Motor neuron (in vitro differentiated cells): Measurements from ENCODE around the gene NMT1. TPM values are rescaled to one million over a fixed set of nuclear protein-coding genes. Genes with fewer than 3 reads are reported as not detected.
A peak's percentile ranks its signal among the peaks of the same experiment; 100 is the strongest.

Experiments used
- ATAC-seq, 8 experiments: fragments of 200-7000 bp; cut with Tn5 transposase; replicated peaks in 6 of 8; 2 replicates each; pipeline ENCODE4 v1.8.0; 2021; ENCODE audit warnings: mild to moderate bottlenecking in 8 of 8, moderate library complexity in 8 of 8
- H3K27ac ChIP-seq, 2 donors: fragments of 250-450 bp; sonication (Bioruptor Pico); 2 replicates each; pipeline ENCODE4 v1.9.0; 2021; ENCODE audit warnings: antibody characterized with exemption in 2 of 2, mild to moderate bottlenecking in 2 of 2, moderate library complexity in 1 of 2
- H3K4me1 ChIP-seq, 2 donors: fragments of 250-450 bp; sonication (Bioruptor Pico); replicated peaks in 1 of 2; 2 replicates each; pipeline ENCODE4 v1.6.1; 2021; ENCODE audit warnings: antibody characterized with exemption in 2 of 2, mild to moderate bottlenecking in 2 of 2, moderate library complexity in 1 of 2
- H3K4me3 ChIP-seq, 5 donors: fragments of 250-450 bp; sonication (Bioruptor Pico); 2 replicates each; pipeline ENCODE4 v1.9.0; 2021; ENCODE audit warnings: antibody characterized with exemption in 5 of 5, mild to moderate bottlenecking in 5 of 5, moderate library complexity in 4 of 5
- WGBS, 10 experiments: fragments of 450-650 bp; shearing (Covaris generic); methylation state at CpG; one replicate each; pipeline ENCODE4 v1.0.0; 2022; 5-methylcytosine and 5-hydroxymethylcytosine counted together
- in situ Hi-C, 9 experiments: fragments of 400-800 bp; cut with MboI; loops; one replicate each; pipeline ENCODE4 v1.15.0; 2021; ENCODE audit warnings: low sequenced_read_pairs in 9 of 9, low pct_unique_long_range_greater_than_20kb in 2 of 9; ENCODE audit not compliant: unreplicated experiment in 9 of 9
- total RNA-seq, 8 experiments: library from RNA; unstranded; fragments of 300-600 nt; gene quantifications; 2 replicates each; pipeline versions ENCODE4 v1.2.3 to v1.2.4, GENCODE V29; 2022

NMT1 gene
- total RNA-seq, 8 experiments from 2014 or later: 38.3 to 140 (median 67.8) TPM

- in situ Hi-C loops: no loop called here
- no peak for ATAC-seq
- Histone ChIP-seq H3K27ac (no peak overlapping the region), H3K4me3 (no peak overlapping the region), H3K4me1 (no peaks in the 10 kb centered on the region)
- 20 to 100% (median 93%) methylated on average over 1 to 9 of the region's 11 CpGs; no CpG with 5 or more reads in 3 of the 10 experiments for WGBS, 10 experiments
Measured at GRCh38 chr17:45091778-45092425, 30.8 kb downstream of the NMT1 start.

DNA sequence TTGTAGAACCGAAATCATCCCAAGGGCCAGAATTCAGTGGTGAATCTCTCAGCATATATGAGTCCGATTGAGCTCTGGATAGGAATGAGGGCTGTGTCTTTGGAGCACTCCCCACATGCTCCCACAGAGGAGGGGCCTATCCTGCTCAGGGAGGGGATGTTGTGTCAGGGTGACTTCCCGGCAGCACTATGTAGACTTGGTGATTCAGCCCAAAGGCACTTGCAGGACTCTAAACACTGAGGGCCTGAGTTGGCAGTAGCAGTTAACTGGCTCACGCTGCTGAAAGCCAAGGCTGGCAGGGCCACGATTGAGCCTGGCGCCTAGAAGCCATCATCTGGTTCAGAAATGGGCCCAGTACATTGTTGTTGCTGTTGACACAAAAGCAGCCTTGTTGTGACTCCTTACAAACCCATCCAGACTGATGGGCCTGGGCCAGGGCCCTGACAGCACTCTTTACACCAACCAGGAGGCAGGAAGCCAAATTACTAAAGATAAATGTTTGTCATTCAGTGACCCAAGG is 31.9 kb downstream of the NMT1 start:
- ATAC-seq: peak; percentile 30 to 97 (median 94)
- no peaks in the 10 kb centered on the region for H3K4me1 ChIP-seq
- no peak overlapping the region for H3K4me3 ChIP-seq
- H3K27ac ChIP-seq: no peak overlapping the region
- 0 to 100% (median 72%) methylated on average over 1 to 5 of the region's 6 CpGs; no CpG with 5 or more reads in 2 of the 10 experiments for WGBS, 10 experiments
- in situ Hi-C loops: no loop called here

- 25 to 100% (median 70%) methylated on average over 1 to 8 of the region's 13 CpGs; no CpG with 5 or more reads in 3 of the 10 experiments for WGBS, 10 experiments
- Histone ChIP-seq H3K4me1 (no peaks in the 10 kb centered on the region), H3K27ac (no peak overlapping the region), H3K4me3 (no peak overlapping the region)
- ATAC-seq: peak in 4 of 8 experiments; percentile 41 to 61 (median 48)
- in situ Hi-C loops: no loop called here
Measured at GRCh38 chr17:45093444-45094110, 32.5 kb downstream of the NMT1 start.

DNA sequence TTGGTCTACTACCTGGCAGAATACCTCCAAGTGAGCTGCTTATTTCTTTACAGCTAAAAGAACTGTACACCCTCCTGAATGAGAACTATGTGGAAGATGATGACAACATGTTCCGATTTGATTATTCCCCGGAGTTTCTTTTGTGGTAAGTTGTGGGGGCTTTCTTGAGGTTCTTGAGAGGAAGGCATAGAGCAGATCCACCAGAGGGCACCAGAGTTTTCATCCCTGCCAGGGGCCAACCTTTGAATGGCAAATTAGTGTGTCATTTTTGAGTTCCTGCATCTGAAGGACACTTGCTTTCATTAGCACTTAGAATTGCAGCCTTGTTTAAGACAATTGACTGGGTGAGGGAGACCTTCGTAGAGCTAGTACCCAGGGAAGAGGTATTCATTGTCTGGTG is 35.0 kb downstream of the NMT1 start:
- Histone ChIP-seq H3K4me1 (no peaks in the 10 kb centered on the region), H3K27ac (no peak overlapping the region), H3K4me3 (no peak overlapping the region)
- in situ Hi-C loops: no loop called here
- ATAC-seq: no peak
- WGBS, 10 experiments: 59 to 100% (median 76%) methylated on average over 1 to 3 of the region's 3 CpGs; no CpG with 5 or more reads in 3 of the 10 experiments

- H3K27ac ChIP-seq: no peak overlapping the region
- in situ Hi-C loops: no loop called here
- no peak overlapping the region for H3K4me3 ChIP-seq
- no peak for ATAC-seq
- WGBS, 10 experiments: 80 to 100% (median 100%) methylated on average over 2 to 4 of the region's 11 CpGs; no CpG with 5 or more reads in 5 of the 10 experiments
- no peaks in the 10 kb centered on the region for H3K4me1 ChIP-seq
Measured at GRCh38 chr17:45096926-45097325, 35.8 kb downstream of the NMT1 start.

DNA sequence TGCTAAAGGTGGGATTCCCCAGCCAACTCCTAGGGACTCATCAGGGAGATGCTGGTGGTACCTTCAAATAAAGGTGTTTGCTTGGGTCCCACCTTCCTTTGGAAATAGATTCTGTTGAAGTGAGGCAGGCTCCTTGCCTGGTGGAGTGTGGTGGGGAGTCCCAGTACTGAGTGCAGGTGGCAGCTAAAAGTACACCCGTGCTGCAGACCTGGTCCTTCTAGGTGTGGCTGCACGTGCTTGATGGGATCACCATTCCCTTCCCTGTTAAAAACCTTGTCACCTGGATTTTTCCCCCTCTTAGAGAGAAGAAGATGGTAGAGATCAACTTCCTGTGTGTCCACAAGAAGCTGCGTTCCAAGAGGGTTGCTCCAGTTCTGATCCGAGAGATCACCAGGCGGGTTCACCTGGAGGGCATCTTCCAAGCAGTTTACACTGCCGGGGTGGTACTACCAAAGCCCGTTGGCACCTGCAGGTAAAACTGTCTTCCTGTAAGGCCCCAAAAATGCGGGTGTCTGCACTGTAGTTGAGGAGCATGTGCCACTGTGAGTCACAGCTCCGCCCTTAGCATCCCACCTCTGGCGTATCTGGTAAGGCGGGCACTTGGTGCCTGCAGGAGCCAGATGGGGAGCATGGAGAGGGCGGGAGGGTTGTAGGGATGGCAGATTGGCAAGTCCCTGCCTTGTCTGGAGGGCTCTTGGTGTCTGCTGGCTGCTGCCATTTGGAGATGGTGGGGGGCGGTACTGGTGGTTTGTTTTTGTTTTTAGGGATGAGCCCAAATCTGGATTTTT is 37.2 kb downstream of the NMT1 start:
- ATAC-seq: no peak
- H3K4me1 ChIP-seq: no peaks in the 10 kb centered on the region
- H3K4me3 ChIP-seq: no peak overlapping the region
- 80 to 100% (median 100%) methylated on average over 1 to 4 of the region's 13 CpGs; no CpG with 5 or more reads in 5 of the 10 experiments for WGBS, 10 experiments
- in situ Hi-C loops: no loop called here
- H3K27ac ChIP-seq: no peak overlapping the region

DNA sequence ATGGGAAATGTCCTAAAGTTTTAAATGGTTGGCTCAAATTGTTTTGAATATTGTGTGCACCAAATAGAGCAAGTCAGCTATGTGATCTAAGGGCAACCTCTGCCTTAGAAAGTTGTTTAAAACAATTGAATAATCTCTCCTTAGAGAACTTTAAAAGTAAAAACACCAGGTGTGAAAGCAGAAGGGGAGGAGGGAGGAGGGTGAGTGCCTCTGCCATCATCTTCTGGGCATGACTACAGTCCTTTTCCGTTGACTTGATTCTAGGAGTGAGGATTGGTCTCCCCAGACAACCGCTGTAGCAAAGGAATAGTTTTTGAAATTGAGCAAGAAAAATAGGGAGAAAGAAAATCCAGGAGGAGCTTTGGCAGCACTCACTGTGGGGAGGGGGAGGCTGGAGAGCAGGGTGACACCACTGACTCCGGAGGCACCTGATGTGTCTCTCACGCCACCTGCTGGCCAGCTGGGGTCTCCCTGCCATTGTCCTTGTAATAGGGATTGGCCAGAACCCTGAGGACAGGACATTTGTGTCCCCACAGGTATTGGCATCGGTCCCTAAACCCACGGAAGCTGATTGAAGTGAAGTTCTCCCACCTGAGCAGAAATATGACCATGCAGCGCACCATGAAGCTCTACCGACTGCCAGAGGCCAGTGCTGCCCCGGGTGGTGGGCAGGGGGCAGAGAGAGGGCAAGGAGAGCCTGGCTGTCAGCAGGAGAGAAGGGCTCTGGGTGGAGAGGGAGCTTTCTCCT is 37.9 kb downstream of the NMT1 start:
- Histone ChIP-seq H3K4me1 (no peaks in the 10 kb centered on the region), H3K4me3 (no peak overlapping the region), H3K27ac (no peak overlapping the region)
- WGBS, 10 experiments: 0 to 100% (median 46%) methylated on average over 1 to 7 of the region's 9 CpGs; no CpG with 5 or more reads in 4 of the 10 experiments
- ATAC-seq: peak; percentile 33 to 96 (median 87)
- in situ Hi-C loops: no loop called here

GRCh38 chr17:45101546-45101882 is 40.4 kb downstream of the NMT1 start:
- Histone ChIP-seq H3K4me3 (no peak overlapping the region), H3K27ac (no peak overlapping the region), H3K4me1 (no peaks in the 10 kb centered on the region)
- WGBS, 10 experiments: 32 to 80% (median 72%) methylated on average over 1 to 5 of the region's 9 CpGs; no CpG with 5 or more reads in 4 of the 10 experiments
- in situ Hi-C loops: no loop called here
- ATAC-seq: no peak

DNA sequence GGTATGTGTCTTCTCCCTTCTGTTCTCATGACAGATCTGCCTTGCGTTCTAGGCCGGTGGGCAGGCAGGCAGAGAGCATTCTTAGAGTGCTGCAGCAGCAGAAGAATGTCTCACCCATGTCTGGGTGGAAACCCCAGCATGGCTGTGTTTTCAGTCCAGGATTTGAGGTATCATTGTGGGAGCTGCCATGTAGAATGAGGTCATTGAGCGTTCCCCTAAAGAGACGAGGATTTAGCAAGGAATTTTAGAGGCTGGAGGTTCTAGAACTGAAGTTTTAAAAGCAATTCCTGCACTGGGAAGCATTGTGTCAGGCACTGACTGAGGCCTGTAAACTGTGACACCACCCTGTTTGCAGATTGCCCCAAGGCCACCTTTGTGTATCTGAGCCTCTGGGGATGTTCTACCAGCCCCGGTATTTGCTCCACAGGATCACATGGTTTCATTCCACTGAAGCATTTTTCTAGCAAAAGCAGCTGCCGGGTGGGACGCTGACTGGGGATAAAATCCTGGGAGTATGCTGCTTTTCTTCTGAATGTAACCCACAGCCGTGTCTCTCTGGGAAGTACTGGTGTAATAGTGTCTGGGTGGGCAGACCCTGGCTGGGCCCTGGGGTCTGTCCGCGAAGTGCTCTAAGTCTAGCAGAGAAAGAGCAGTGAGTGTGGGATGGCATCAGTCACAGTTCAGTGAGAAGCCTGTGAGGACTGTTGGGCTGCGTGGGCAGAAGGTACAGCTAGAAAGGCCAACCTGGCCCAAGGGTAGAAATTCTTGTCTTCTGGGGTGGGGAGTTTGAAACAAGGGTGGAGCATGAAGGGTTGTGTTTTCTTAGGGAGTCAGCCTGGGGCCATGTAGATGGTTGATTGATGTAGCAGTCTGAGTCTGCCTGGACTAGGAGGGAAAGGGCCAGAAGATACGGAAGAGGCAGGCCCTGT is 41.0 kb downstream of the NMT1 start:
- WGBS, 10 experiments: 33 to 100% (median 79%) methylated on average over 3 to 8 of the region's 12 CpGs; no CpG with 5 or more reads in 3 of the 10 experiments
- in situ Hi-C loops: no loop called here
- Histone ChIP-seq H3K4me1 (no peaks in the 10 kb centered on the region), H3K27ac (no peak overlapping the region), H3K4me3 (no peak overlapping the region)
- ATAC-seq: peak in 3 of 8 experiments; percentile 76 to 79 (median 78)

- Histone ChIP-seq H3K4me3 (no peak overlapping the region), H3K27ac (no peak overlapping the region), H3K4me1 (no peaks in the 10 kb centered on the region)
- in situ Hi-C loops: no loop called here
- no peak for ATAC-seq
- WGBS, 10 experiments: 86 to 100% (median 93%) methylated on average over 1 to 6 of the region's 9 CpGs; no CpG with 5 or more reads in 6 of the 10 experiments
Measured at GRCh38 chr17:45102856-45103255, 41.7 kb downstream of the NMT1 start.

DNA sequence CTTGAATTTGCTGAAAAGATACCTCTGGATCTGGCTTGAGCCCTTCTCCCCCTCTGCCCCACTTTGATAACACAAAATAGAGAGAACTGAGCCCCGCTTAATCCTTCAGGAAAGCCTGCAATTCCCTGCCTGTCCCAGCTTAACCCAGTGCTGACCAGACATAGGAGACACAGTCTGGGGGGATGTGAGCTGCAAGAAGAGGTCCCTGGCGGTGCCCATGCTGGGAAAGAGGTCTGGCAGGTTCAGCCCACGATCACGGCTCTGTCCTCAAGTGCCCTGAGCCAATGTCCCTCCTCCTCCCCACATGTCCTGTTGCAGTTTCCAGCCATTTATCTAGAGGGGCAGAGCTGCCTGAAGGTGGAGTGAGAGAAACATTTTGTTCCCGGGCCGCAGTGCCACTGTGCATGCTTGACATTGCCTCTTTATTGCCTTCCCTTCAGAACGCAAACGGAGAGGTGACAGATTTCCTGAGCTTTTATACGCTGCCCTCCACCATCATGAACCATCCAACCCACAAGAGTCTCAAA is 42.2 kb downstream of the NMT1 start:
- no peaks in the 10 kb centered on the region for H3K4me1 ChIP-seq
- in situ Hi-C loops: no loop called here
- no peak overlapping the region for H3K4me3 ChIP-seq
- no peak overlapping the region for H3K27ac ChIP-seq
- WGBS, 10 experiments: 73 to 100% (median 97%) methylated on average over 1 to 7 of the region's 9 CpGs; no CpG with 5 or more reads in 2 of the 10 experiments
- no peak for ATAC-seq
